Large intestine (tissue), 3 donors: Measurements from ENCODE around the gene CCNQ. TPM values are rescaled to one million over a fixed set of nuclear protein-coding genes. Genes with fewer than 3 reads are reported as not detected.

ENCODE experiments used
- DNase-seq, 2 donors: peaks; one replicate each; pipeline versions ENCODE4 v3.0.0 to v3.0.0-alpha.2; 2013
- H3K27ac ChIP-seq: one replicate; pipeline ENCODE4 v1.5.1; 2013; ENCODE audit warnings: low read length
- H3K27me3 ChIP-seq: 2 replicates; pipeline ENCODE4 v1.6.1; 2013; ENCODE audit warnings: low read length; ENCODE audit not compliant: control insufficient read depth, insufficient read depth
- H3K36me3 ChIP-seq: 2 replicates; pipeline ENCODE4 v1.6.1; 2013; ENCODE audit warnings: low read length; ENCODE audit not compliant: control insufficient read depth, insufficient read depth
- H3K4me1 ChIP-seq: one replicate; pipeline ENCODE4 v1.6.1; 2013; ENCODE audit warnings: low read length; ENCODE audit not compliant: control insufficient read depth, insufficient read depth
- H3K4me3 ChIP-seq: one replicate; pipeline ENCODE4 v1.5.1; 2013; ENCODE audit warnings: low read length
- H3K9me3 ChIP-seq: one replicate; pipeline ENCODE4 v1.6.1; 2013; ENCODE audit warnings: mild to moderate bottlenecking, low read depth, low read length, moderate library complexity; ENCODE audit not compliant: control insufficient read depth
- WGBS: methylation state at CpG from one replicate; pipeline ENCODE4 v1.1.5; 2013; ENCODE audit warnings: low lambda C conversion rate; ENCODE audit not compliant: insufficient coverage; 5-methylcytosine and 5-hydroxymethylcytosine counted together
- polyA plus RNA-seq: library from polyadenylated mRNA; unstranded; fragments of 120-200 nt; gene quantifications from one replicate; pipeline ENCODE4 v1.2.1, GENCODE V29; 2013

CCNQ gene
- polyA plus RNA-seq, 1 donor = 15.9 TPM

DNA sequence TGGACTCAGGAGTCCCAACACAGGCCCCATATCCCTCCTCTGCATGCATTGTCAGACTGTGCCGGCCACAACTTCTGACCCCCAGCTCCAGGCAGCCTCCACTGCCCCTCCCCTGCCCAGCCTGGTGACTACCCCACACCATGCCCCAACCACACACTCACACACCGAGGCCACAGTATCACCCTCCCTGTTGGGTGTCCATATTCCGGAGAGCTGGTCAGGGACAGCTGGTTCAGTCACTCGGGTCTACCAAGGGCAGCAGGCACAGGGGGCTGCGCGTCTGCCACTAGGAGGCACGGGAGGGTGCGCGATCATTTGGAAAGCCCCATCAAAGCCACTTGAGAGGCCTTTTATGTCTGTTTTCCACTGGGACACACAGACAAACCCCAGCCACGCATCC lies 26.3 kb downstream of the CCNQ start:
- no peak for DNase-seq
- WGBS = no CpG with 5 or more reads among the region's 10 CpGs

DNA sequence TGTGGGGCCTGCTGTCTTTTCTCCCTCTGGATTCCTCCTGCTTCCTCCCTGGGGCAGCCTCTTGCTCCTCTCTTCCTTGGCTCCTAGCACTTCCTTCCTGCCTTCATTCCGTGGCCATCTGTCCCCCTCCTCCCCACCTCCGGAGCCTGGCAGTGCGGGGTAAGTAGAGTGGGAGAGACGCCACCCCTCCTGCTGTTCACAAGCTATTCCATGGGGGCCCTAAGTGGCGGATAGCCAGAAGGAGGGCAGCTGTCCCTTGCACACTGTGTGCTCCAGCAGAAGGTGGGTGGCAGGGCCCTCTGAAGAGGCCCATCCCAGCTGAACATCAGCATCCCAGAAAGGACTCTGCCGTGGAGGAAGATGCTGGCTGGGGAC lies 27.4 kb downstream of the CCNQ start:
- no peak for DNase-seq
- H3K36me3 ChIP-seq = no peaks in the 10 kb centered on the region
- no peaks in the 10 kb centered on the region for H3K27me3 ChIP-seq
- H3K4me3 ChIP-seq = no peak overlapping the region
- no peaks in the 10 kb centered on the region for H3K9me3 ChIP-seq
- H3K4me1 ChIP-seq = no peaks in the 10 kb centered on the region
- H3K27ac ChIP-seq = no peak overlapping the region
- WGBS = no CpG with 5 or more reads among the region's 6 CpGs

More for the DNA sequence above, 26.3 kb downstream of the CCNQ start:
- no peaks in the 10 kb centered on the region for H3K27me3 ChIP-seq
- no peaks in the 10 kb centered on the region for H3K9me3 ChIP-seq
- H3K4me1 ChIP-seq = peaks cover 2% of the 10 kb centered on the region
- no peak overlapping the region for H3K4me3 ChIP-seq
- H3K27ac ChIP-seq = no peak overlapping the region
- no peaks in the 10 kb centered on the region for H3K36me3 ChIP-seq

DNA sequence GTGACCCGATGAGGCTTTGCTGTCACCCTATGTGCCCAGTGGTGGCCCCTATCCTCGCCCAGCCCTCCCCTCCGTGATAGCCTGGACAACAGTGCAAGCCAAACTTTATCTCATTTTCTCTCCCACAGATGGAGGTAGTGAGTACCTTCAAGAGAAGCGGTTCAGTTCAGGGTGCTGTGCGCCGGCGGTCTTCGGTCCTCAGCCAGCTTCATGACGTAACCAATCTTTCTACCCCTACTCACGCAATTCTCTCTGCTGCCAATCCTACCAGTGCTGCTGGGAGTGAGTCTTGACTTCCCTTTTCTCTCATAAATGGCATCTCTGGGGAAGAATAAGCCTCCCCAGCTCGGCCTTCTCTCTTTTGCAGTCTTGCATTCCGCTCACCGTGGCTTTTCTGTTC lies 29.5 kb downstream of the CCNQ start:
- Histone ChIP-seq H3K36me3 (no peaks in the 10 kb centered on the region), H3K4me1 (no peaks in the 10 kb centered on the region), H3K4me3 (no peak overlapping the region), H3K27ac (no peak overlapping the region), H3K9me3 (no peaks in the 10 kb centered on the region), H3K27me3 (no peaks in the 10 kb centered on the region)
- DNase-seq = no peak
- no CpG with 5 or more reads among the region's 13 CpGs for WGBS

DNA sequence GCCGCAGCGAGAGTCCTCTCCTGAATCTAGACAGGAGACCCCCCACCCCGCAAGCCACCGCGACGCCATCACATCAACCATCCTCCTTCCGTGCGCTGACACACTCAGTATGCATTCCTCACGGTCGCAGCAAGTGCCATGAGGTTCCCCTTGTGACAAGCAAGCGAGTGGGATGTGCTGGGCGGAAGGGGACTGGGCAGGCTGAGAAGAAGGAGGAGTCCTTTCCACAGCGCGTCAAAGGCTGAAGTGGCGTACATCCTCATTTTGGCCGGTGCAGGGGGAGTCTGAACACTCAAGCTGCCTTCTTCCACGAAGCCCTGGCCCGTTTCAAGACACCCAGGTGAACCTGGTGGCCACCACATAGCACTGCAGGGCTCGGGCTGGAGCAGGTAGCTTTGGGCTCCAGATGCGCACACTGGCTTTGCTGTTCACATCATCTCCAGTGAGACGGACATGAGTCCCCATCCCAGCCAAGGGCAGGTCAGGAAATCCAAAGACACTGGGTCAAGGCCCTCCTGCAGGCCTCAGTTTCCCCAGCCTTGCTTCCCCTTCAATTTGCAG lies 30.4 kb downstream of the CCNQ start:
- Histone ChIP-seq H3K36me3 (no peaks in the 10 kb centered on the region), H3K27me3 (no peaks in the 10 kb centered on the region), H3K4me1 (no peaks in the 10 kb centered on the region), H3K27ac (no peak overlapping the region), H3K9me3 (no peaks in the 10 kb centered on the region), H3K4me3 (no peak overlapping the region)
- WGBS = no CpG with 5 or more reads among the region's 21 CpGs
- no peak for DNase-seq

DNA sequence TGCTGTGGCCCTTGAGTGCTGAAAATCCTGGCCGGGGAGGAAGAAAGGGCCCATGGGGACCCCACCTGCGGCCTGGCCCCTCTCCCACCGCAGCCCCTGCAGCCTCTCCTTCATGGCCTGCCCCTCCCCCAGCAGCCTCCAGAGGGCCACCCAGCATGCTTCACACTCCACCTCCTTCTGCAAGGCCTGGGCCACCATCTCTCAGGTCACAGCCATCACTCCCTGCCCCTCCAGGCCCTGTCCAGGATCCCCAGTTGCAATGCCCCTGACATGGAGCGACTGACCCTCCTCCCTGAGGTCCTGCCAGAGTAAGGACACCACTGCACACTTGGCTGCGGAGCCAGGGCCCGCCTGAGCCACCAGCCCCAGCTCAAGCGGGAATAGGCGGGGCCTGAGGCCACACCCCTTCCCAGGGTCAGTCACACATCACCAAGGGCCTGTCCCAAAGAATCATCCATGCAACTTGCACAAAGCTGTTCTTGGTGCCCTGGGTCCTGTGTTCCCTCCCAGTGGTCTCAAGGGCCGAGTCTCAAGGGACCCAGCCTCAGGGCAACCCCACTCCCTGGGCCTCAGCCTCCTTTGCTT lies 32.9 kb downstream of the CCNQ start:
- no peaks in the 10 kb centered on the region for H3K27me3 ChIP-seq
- H3K4me1 ChIP-seq = no peaks in the 10 kb centered on the region
- no peak overlapping the region for H3K4me3 ChIP-seq
- DNase-seq = no peak
- no peaks in the 10 kb centered on the region for H3K36me3 ChIP-seq
- H3K9me3 ChIP-seq = no peaks in the 10 kb centered on the region
- WGBS = no CpG with 5 or more reads among the region's 9 CpGs
- no peak overlapping the region for H3K27ac ChIP-seq

DNA sequence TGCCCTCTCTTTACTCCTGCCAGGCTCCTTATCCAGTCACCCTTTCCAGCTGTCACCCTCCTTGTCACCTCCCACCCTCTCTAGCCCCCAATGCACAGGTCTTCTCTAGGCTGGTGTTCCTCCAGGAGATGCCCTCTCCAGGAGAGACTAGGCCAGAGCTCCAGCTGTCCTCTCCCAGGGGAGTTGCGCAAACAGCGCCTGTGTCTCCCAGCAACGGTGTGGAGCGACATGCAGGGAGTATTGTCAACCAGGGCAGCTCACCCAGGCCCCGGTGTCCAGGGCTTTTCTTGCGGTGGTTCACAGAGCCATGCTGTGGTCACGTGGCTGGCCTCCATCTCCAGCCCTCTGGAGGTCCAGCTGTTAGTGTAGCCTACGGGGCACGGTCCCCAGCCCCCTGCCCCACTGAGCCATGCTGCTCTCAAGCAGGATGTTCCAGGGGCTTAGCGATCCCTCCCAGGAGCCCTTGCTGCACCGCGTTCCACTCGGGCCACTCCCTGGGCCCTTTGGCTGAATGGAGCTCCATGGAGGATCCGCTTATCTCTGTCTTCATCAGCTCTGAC lies 34.8 kb downstream of the CCNQ start:
- Histone ChIP-seq H3K9me3 (no peaks in the 10 kb centered on the region), H3K4me3 (no peak overlapping the region), H3K27me3 (no peaks in the 10 kb centered on the region), H3K27ac (no peak overlapping the region), H3K36me3 (no peaks in the 10 kb centered on the region), H3K4me1 (no peaks in the 10 kb centered on the region)
- no CpG with 5 or more reads among the region's 14 CpGs for WGBS
- DNase-seq = no peak

DNA sequence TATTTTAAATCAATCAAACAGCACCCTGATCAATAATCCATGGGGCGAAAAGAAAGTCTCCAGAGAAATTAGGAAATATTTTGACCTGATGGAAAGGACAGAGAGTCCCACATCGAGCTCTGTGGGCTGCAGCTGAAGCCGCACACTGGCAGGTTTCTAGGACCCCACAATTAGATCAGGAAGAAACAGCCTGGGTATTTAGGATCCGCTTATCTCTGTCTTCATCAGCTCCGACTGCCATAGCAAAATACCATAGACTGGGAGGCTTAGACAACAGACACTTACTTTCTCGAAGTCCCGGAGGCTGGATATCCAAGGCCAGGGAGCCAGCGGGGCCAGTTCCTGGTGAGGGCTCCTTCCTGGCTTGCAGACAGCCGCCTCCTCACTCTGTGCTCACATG lies 36.4 kb downstream of the CCNQ start:
- H3K9me3 ChIP-seq = no peaks in the 10 kb centered on the region
- H3K4me3 ChIP-seq = no peak overlapping the region
- no peak for DNase-seq
- no CpG with 5 or more reads among the region's 9 CpGs for WGBS
- H3K27me3 ChIP-seq = no peaks in the 10 kb centered on the region
- H3K4me1 ChIP-seq = no peaks in the 10 kb centered on the region
- no peak overlapping the region for H3K27ac ChIP-seq
- no peaks in the 10 kb centered on the region for H3K36me3 ChIP-seq

DNA sequence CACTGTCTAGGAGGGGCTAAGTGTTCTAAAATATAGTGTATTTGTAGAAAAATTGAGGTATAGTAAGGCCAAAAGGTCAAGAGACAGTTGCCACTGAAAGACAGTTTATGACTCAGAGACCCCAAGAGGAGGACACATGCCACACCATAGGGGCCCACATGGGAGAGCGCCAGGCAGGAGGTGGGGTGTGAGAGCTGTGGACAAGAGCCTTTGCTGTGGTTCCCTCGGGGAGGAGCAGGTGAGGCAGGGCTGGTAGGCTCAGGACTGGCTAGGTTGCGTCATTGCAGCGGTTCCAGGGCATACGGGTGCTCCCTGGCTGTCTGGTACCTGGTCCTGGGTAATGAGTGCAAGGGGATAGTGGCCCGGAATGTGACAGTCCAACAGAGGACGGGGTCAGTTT lies 37.6 kb downstream of the CCNQ start:
- Histone ChIP-seq H3K27ac (no peak overlapping the region), H3K36me3 (no peaks in the 10 kb centered on the region)
- WGBS = no CpG with 5 or more reads among the region's 7 CpGs

DNA sequence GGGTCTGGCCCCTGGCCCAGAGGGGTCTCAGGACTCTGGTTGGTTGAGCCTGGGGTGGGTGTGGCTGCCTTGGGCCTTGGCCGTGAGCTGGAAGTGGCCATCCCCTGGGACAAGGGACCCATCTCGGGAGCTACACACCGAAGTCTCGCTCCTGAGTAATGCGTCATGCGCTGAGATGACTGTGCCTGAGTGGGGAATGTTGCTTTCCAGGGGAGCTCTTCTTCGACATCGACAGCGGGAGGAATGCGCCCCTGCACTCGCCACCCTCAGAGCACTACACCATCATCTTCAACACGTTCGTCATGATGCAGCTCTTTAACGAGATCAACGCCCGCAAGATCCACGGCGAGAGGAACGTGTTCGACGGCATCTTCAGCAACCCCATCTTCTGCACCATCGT lies 38.5 kb downstream of the CCNQ start:
- Histone ChIP-seq H3K4me3 (no peak overlapping the region), H3K27me3 (no peaks in the 10 kb centered on the region), H3K36me3 (no peaks in the 10 kb centered on the region), H3K27ac (no peak overlapping the region), H3K9me3 (no peaks in the 10 kb centered on the region), H3K4me1 (no peaks in the 10 kb centered on the region)
- no peak for DNase-seq
- WGBS = no CpG with 5 or more reads among the region's 22 CpGs

More for the DNA sequence above, 37.6 kb downstream of the CCNQ start:
- Histone ChIP-seq H3K4me1 (no peaks in the 10 kb centered on the region), H3K4me3 (no peak overlapping the region), H3K27me3 (no peaks in the 10 kb centered on the region), H3K9me3 (no peaks in the 10 kb centered on the region)
- DNase-seq = no peak

DNA sequence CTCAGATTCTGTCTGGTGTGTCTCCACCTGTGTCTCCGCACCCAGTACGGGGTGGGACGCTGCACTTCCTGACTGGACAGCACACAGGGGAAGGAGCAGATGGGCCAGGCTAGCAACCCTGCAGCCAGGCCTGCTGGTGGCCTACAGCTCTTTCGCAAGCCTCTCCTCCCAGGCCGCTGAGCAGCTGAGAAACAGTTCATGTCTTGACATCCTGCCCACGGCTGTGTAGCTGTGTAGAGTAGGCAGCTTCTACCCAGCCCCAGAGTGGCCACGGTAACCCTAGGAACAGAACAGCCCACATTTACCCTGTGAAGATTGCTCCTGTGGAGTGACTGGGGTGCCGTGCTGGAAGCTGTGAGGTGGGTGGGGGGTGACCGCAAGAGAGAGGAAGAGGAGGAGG lies 38.9 kb downstream of the CCNQ start:
- DNase-seq = no peak
- Histone ChIP-seq H3K36me3 (no peaks in the 10 kb centered on the region), H3K4me1 (peaks cover 3% of the 10 kb centered on the region), H3K9me3 (no peaks in the 10 kb centered on the region), H3K4me3 (no peak overlapping the region), H3K27me3 (no peaks in the 10 kb centered on the region), H3K27ac (no peak overlapping the region)
- WGBS = no CpG with 5 or more reads among the region's 9 CpGs
